Limb (tissue), 2 donors: ENCODE data around the gene CDK15.

Experiments used
- DNase-seq, 2 donors: peaks; one replicate each; pipeline ENCODE4 v3.0.0-alpha.2; 2016; ENCODE audit errors: extremely low spot score in 2 of 2

Gene CDK15

DNA sequence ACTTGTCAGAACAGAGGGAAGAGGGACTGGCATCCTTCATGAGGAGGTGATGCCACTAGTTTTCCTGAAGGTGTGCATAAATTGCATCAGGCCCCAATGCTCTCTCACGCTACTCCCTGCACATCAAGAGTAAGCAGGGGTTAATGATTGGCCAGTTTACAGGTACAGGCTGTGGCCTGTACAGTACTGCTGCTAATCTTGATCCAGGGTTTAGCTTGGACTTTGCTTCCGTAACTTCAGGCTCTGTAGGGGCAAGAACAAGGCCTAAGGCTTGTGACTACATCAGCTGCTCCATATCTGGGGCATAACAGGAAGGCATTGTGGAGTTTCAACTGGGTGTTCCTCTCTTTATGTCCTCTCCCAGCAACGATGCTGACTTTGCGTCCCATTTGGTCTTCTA is 130.5 kb downstream of the CDK15 start:
- no peak for DNase-seq

DNA sequence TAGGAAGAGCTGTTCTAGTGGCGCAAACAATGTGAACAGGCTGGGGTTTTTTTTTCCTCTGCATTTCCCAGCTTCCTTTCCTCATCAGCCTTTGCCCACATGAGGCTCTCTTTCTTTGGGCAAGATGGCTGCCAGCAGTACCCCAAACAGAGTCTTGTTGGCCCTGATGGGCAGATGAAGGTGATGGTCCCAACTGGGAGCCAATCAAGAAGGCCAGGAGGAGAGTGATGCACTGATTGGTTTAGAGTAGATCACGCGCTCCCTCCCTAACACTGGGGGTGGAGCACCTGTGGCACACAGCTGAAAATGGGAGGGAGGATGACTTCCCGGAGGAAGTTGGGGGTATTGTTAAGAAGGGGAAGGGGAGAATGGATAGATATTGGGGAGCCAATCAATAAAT is 131.0 kb downstream of the CDK15 start:
- DNase-seq = no peak

DNA sequence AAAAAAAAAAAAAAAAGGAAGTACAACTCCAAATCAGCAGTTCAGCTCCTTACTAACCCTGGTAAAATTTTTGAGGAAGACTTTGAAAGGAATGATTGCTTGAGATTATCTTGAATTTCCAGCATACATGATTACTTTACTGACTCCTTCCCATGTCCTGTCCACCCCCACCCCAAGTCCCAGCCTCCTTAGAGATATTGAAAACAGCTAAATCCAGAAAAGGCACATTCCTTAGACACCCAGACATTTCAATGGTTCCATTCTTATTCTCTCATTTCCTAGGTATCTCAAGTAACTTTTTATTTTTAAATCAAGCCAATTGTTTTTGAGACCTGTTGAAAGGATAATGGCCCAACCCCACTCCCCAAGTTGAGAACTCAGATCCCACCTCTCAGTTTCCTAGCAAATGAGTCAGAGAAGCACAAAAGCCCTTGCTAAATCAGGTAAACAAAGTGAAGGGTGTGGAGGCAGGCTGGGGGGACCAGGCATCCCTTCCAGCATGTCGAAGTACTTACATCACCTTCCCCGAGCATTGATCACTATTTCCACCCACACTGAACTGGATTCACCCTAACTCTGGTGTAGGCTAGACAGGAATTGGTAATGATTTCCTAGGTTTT is 131.9 kb downstream of the CDK15 start:
- no peak for DNase-seq

DNA sequence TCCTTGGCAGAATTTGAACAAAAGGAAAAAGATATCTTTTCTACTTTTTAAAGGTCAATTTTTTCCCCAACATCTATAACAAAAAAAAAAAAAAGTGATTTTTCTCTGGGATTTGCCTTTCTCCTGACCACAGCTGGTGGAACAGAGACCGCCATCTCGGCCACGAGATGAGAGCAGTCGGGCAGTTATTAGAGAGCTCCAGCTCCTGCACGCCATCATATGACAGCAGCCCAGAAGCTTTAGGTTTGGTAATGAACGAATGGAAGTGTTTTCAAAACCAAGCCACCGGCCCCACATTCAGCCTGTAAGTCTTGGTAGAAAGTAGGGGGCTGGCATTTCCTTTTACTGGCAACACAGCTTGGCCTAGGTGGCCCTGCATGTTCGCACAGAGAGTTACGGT is 132.4 kb downstream of the CDK15 start:
- DNase-seq = no peak

DNA sequence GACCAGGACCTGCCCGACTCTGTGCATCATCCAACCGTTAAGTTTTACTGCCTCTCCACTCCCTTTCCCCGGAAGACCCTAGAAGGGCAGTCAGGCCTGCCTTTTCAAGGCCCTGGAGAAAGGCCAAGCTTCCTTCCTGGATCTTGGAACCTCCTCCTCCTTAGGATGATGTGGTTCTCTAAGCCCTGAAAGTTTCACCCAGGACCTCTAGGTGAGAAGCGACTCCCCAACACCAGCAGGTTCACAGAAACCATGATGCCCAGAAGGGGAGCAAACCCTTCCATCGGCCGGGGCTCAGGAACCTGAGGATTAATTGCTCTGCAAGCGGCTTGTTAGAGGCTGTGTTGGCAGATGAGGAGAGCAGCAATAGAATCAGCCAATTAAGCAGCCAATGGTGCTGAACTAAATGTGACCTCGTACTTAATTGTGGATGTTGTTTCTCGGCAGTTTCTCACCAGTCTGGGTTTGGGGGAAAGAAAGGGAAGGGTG is 133.2 kb downstream of the CDK15 start:
- no peak for DNase-seq

DNA sequence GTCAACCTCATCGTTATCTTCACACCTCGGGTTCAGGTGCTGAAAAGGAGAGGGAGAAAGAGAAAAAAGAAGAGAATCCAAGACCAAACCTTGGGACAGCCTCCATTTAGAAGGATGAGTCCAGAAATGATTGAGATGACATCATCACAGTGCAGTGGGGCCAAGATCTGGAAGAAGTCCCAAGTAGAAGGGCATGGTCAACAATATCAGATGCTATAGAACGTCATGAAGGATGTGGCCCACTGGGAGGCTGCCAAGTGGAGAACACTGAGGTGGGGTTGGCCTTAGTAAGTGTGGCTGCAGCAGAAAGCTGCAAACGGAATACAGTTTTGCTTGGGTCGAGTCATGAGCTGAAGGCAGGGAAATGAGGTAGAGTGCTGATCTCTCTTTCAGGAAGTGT is 136.2 kb downstream of the CDK15 start:
- no peak for DNase-seq
